ENCODE measurements around the gene MED13L.

The MED13L gene

GRCh38 chr12:116277467-116278278 is at the start of gene MED13L:
TSS of gene MED13L (minus strand) at chr12:116277693. CDS start at chr12:116277131, 562 bp downstream.
- DNase-seq, result peak; percentile 87

- DNase-seq, result no peak
These were observed 47.8 kb upstream of the MED13L start for GRCh38 chr12:116325336-116325664.

- peak; percentile 26 for DNase-seq
These were observed 47.3 kb upstream of the MED13L start for GRCh38 chr12:116324654-116325335.

GRCh38 chr12:116323406-116324386 is 46.2 kb upstream of the MED13L start:
- DNase-seq, result no peak

- no peak for DNase-seq
These were observed 44.4 kb upstream of the MED13L start for GRCh38 chr12:116321913-116322312.

GRCh38 chr12:116320791-116321217 is 43.3 kb upstream of the MED13L start:
- no peak for DNase-seq

GRCh38 chr12:116319898-116320621 is 42.6 kb upstream of the MED13L start:
- peak; percentile 52 for DNase-seq

- no peak for DNase-seq
These were observed 41.9 kb upstream of the MED13L start for GRCh38 chr12:116319233-116319897.

GRCh38 chr12:116318576-116319232 is 41.2 kb upstream of the MED13L start:
- no peak for DNase-seq

GRCh38 chr12:116317986-116318575 is 40.6 kb upstream of the MED13L start:
- no peak for DNase-seq

- no peak for DNase-seq
These were observed 39.6 kb upstream of the MED13L start for GRCh38 chr12:116317139-116317538.

GRCh38 chr12:116314477-116314876 is 37.0 kb upstream of the MED13L start:
- no peak for DNase-seq

- no peak for DNase-seq
These were observed 35.9 kb upstream of the MED13L start for GRCh38 chr12:116313194-116313927.

GRCh38 chr12:116310082-116310481 is 32.6 kb upstream of the MED13L start:
- no peak for DNase-seq

- DNase-seq, result no peak
These were observed 31.9 kb upstream of the MED13L start for GRCh38 chr12:116309343-116309742.

GRCh38 chr12:116308647-116309046 is 31.2 kb upstream of the MED13L start:
- DNase-seq, result no peak

- DNase-seq, result no peak
These were observed 29.5 kb upstream of the MED13L start for GRCh38 chr12:116306968-116307367.

GRCh38 chr12:116306506-116306905 is 29.0 kb upstream of the MED13L start:
- no peak for DNase-seq

- DNase-seq, result no peak
These were observed 27.1 kb upstream of the MED13L start for GRCh38 chr12:116304621-116305020.

GRCh38 chr12:116303929-116304328 is 26.4 kb upstream of the MED13L start:
- DNase-seq, result no peak

All from stimulated activated CD8-positive, alpha-beta memory T cell treated with anti-CD3 and anti-CD28 coated beads, Interleukin-4, amount 100 ng/mL, for 48 hours (primary cell).